Measurements from ENCODE around the gene TMEM89. TPM values are rescaled to one million over a fixed set of nuclear protein-coding genes. Genes with fewer than 3 reads are reported as not detected.

Gene TMEM89
- total RNA-seq, 1 experiment from 2014 or later, result not detected

DNA sequence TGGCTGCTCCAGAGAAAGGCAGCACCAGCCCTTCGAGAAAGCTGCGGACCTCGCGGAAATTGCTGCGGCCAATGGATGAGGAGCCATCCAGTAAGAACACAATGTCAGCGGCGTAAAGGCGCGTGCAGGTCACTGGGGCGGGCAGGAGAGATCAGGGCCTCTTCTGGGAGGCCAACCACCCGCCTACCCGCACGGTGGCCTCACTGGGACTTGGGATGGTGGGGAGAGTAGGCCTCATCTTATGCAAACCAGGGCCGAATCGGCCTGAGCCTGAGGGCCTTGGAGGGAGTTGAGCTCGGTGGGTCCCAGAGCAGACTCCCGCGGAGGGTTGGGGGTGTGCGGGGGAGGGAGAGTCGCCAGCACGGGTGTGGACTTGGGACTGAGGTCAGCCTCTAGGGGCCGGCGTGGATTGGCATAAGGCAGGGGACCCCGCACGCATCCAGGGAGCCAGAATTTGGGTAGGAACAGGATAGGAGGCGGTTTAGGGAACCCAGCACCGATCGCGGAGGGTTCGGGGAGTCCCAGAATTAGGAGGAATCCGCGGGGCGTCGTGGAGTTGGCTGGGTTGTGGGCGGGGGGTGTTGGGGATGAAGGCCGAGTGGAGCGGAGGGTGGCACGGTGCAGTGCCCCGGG lies 27.0 kb downstream of the TMEM89 start:
- peaks cover 12% of the 10 kb centered on the region for H3K27me3 Mint-ChIP-seq (ENCODE audit: unreplicated experiment)
- TSS peak; percentile 70 for BruUV-seq (replicated peaks)
- H3K36me3 Mint-ChIP-seq (ENCODE audit: insufficient read depth, unreplicated experiment), result peaks cover 33% of the 10 kb centered on the region
- DNase-seq, result no peak
- H3K4me1 Mint-ChIP-seq (ENCODE audit: low read depth, unreplicated experiment), result peaks cover 13% of the 10 kb centered on the region
- intact Hi-C loops (cut with micrococcal nuclease; ENCODE audit: unreplicated experiment), result loop anchor here (5.0 kb wide), 1 partner anchor 32 kb away; the partner anchor contains the start of gene UCN2
- H3K4me3 Mint-ChIP-seq (ENCODE audit: low read depth, unreplicated experiment), result peak overlapping the region; percentile 67
- CTCF ChIA-PET, result interaction anchor here (0.5 kb wide), 1 partner anchor 90 kb away, joined by 6 read pairs; no protein-coding TSS in a partner anchor
- no peaks in the 10 kb centered on the region for H3K9me3 Mint-ChIP-seq (ENCODE audit: low read depth, unreplicated experiment)
- TF ChIP-seq, protein P1, sequence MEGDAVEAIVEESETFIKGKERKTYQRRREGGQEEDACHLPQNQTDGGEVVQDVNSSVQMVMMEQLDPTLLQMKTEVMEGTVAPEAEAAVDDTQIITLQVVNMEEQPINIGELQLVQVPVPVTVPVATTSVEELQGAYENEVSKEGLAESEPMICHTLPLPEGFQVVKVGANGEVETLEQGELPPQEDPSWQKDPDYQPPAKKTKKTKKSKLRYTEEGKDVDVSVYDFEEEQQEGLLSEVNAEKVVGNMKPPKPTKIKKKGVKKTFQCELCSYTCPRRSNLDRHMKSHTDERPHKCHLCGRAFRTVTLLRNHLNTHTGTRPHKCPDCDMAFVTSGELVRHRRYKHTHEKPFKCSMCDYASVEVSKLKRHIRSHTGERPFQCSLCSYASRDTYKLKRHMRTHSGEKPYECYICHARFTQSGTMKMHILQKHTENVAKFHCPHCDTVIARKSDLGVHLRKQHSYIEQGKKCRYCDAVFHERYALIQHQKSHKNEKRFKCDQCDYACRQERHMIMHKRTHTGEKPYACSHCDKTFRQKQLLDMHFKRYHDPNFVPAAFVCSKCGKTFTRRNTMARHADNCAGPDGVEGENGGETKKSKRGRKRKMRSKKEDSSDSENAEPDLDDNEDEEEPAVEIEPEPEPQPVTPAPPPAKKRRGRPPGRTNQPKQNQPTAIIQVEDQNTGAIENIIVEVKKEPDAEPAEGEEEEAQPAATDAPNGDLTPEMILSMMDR (IDR thresholded peaks at IDR 0.05; ENCODE audit: unreplicated experiment), result no peak
- H3K27ac Mint-ChIP-seq (ENCODE audit: unreplicated experiment), result no peak overlapping the region

DNA sequence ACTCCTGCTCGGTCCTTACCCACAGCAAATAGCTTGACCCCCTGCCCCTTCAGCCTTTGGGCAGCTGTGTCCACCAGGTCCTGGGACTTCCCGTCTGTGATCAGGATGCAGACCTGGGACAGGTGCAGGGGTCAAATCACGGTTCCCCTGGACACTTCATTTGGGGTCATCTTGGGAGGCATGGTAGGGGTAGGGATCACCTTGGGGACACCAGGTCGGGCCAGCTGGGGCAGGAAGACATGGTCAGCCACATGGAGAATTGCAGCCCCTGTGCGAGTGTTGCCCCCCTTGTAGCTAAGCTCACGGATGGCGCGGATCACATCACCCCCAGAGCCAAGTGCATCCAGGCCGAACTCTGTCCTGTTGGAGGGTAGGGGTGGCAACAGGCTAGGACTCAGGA lies 28.2 kb downstream of the TMEM89 start:
- H3K27ac Mint-ChIP-seq (ENCODE audit: unreplicated experiment), result no peak overlapping the region
- no TSS peak for BruUV-seq (replicated peaks)
- peaks cover 12% of the 10 kb centered on the region for H3K27me3 Mint-ChIP-seq (ENCODE audit: unreplicated experiment)
- intact Hi-C loops (cut with micrococcal nuclease; ENCODE audit: unreplicated experiment), result no loop called here
- H3K4me3 Mint-ChIP-seq (ENCODE audit: low read depth, unreplicated experiment), result no peak overlapping the region
- H3K9me3 Mint-ChIP-seq (ENCODE audit: low read depth, unreplicated experiment), result no peaks in the 10 kb centered on the region
- peaks cover 13% of the 10 kb centered on the region for H3K4me1 Mint-ChIP-seq (ENCODE audit: low read depth, unreplicated experiment)
- no peak for DNase-seq
- TF ChIP-seq, protein P1 (IDR thresholded peaks at IDR 0.05; ENCODE audit: unreplicated experiment), result no peak
- CTCF ChIA-PET, result no interaction called here
- H3K36me3 Mint-ChIP-seq (ENCODE audit: insufficient read depth, unreplicated experiment), result peaks cover 33% of the 10 kb centered on the region

GRCh38 chr3:48592519-48593087 lies 29.0 kb downstream of the TMEM89 start:
- no peak for DNase-seq
- CTCF ChIA-PET, result no interaction called here
- peaks cover 13% of the 10 kb centered on the region for H3K4me1 Mint-ChIP-seq (ENCODE audit: low read depth, unreplicated experiment)
- H3K27ac Mint-ChIP-seq (ENCODE audit: unreplicated experiment), result no peak overlapping the region
- no TSS peak for BruUV-seq (replicated peaks)
- no peak overlapping the region for H3K4me3 Mint-ChIP-seq (ENCODE audit: low read depth, unreplicated experiment)
- H3K36me3 Mint-ChIP-seq (ENCODE audit: insufficient read depth, unreplicated experiment), result peaks cover 31% of the 10 kb centered on the region
- TF ChIP-seq, protein P1 (IDR thresholded peaks at IDR 0.05; ENCODE audit: unreplicated experiment), result no peak
- peaks cover 12% of the 10 kb centered on the region for H3K27me3 Mint-ChIP-seq (ENCODE audit: unreplicated experiment)
- no peaks in the 10 kb centered on the region for H3K9me3 Mint-ChIP-seq (ENCODE audit: low read depth, unreplicated experiment)
- intact Hi-C loops (cut with micrococcal nuclease; ENCODE audit: unreplicated experiment), result no loop called here

- no peak overlapping the region for H3K27ac Mint-ChIP-seq (ENCODE audit: unreplicated experiment)
- H3K4me1 Mint-ChIP-seq (ENCODE audit: low read depth, unreplicated experiment), result peaks cover 13% of the 10 kb centered on the region
- CTCF ChIA-PET, result no interaction called here
- H3K9me3 Mint-ChIP-seq (ENCODE audit: low read depth, unreplicated experiment), result no peaks in the 10 kb centered on the region
- peaks cover 12% of the 10 kb centered on the region for H3K27me3 Mint-ChIP-seq (ENCODE audit: unreplicated experiment)
- TF ChIP-seq, protein P1 (IDR thresholded peaks at IDR 0.05; ENCODE audit: unreplicated experiment), result no peak
- intact Hi-C loops (cut with micrococcal nuclease; ENCODE audit: unreplicated experiment), result no loop called here
- H3K4me3 Mint-ChIP-seq (ENCODE audit: low read depth, unreplicated experiment), result no peak overlapping the region
- no peak for DNase-seq
- no TSS peak for BruUV-seq (replicated peaks)
- peaks cover 25% of the 10 kb centered on the region for H3K36me3 Mint-ChIP-seq (ENCODE audit: insufficient read depth, unreplicated experiment)
These were observed 29.6 kb downstream of the TMEM89 start for GRCh38 chr3:48591886-48592518.

All from Calu3 (cell line).